GM18499 (cell line): Measurements from ENCODE around the gene SCAPER.
"Not testable (repeated sequence)": the region's sequence is repeated elsewhere in the genome, so short reads cannot be mapped to it uniquely, and the experiment has no call there.

ENCODE experiments used
- ATAC-seq: cut with Tn5 transposase; IDR thresholded peaks from one replicate; pipeline ENCODE4 v1.9.1; 2021; ENCODE audit warnings: moderate number of reproducible peaks; ENCODE audit not compliant: insufficient read depth, unreplicated experiment

SCAPER gene

DNA sequence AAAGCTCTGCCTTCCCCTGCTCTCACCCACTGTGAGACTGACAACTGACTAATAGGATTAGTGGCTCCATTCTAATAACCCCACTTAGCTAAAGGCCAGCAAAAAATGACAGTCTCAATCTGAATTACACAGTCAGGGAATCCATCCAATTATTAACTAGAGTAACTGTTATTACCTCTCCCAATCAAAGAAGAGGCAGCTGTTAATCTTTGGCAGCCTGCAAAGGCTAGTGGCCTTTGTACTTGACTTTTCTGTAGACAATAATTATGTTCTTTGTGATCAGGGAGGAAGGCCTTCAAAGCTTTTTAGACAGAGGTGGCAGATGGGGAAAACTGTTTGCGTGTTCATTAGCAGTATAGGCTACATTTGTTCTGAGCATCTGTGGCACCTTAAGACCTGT lies 390.9 kb downstream of the SCAPER start:
- no peak for ATAC-seq

GRCh38 chr15:76512971-76513370 lies 392.2 kb downstream of the SCAPER start:
- ATAC-seq = no peak

GRCh38 chr15:76510663-76511062 lies 394.5 kb downstream of the SCAPER start:
- ATAC-seq = not testable (repeated sequence)

DNA sequence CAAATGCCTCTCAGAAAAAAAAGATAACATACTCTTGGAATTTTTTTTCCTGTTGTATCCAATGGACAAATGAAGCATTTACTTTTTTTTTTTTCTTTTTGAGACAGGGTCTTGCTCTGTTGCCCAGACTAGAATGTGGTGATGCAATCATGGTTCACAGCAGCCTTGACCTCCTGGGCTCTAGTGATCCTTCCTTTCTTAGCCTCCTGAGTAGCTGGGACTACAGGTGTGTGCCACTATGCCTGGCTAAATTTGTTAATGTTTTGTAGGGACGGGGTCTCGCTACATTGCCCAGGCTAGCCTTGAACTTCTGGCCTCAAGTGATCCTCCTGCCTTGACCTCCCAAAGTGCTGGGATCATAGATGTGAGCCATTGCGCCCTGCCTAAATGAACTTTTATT lies 401.3 kb downstream of the SCAPER start:
- no peak for ATAC-seq

- no peak for ATAC-seq
These were observed 402.0 kb downstream of the SCAPER start for GRCh38 chr15:76503121-76503520.

GRCh38 chr15:76502678-76503077 lies 402.5 kb downstream of the SCAPER start:
- no peak for ATAC-seq

GRCh38 chr15:76502185-76502584 lies 403.0 kb downstream of the SCAPER start:
- ATAC-seq = not testable (repeated sequence)

DNA sequence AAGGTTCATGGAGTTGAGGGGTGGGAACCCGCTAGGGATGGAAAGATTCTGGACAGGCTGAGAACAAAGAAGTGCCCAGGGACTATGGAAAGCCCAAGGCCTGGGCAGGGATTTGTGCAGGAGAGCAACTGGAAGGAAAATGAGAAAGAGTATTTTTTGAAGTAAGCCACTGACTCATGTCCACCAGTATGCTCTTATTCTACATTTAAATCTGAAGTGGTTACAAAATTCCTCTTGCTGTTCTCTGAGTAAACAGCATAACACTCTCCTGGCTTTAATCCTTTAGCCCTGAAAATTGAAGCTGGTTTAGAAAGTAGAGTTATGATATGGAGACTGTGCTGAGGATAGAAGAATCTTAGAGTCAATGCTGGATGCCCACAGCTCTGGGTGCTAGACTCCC lies 403.4 kb downstream of the SCAPER start:
- no peak for ATAC-seq

- no peak for ATAC-seq
These were observed 404.1 kb downstream of the SCAPER start for GRCh38 chr15:76501011-76501410.

DNA sequence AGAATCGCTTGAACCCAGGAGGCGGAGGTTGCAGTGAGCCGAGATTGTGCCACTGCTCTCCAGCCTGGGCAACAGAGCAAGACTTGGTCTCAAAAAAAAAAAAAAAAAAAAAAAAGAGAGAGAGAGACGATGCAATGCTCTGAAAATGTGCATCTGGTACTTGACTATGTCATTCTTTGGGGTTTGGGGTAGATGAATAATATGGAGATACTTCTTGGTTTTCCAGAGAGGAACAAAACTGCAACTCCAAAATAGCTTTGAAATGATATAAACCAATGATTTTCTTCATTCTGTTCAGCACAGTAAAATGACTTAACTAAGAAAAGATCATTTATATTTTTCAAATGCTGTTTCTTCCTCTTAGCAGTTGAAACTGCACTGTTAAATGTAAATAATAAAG lies 409.7 kb downstream of the SCAPER start:
- ATAC-seq = no peak

DNA sequence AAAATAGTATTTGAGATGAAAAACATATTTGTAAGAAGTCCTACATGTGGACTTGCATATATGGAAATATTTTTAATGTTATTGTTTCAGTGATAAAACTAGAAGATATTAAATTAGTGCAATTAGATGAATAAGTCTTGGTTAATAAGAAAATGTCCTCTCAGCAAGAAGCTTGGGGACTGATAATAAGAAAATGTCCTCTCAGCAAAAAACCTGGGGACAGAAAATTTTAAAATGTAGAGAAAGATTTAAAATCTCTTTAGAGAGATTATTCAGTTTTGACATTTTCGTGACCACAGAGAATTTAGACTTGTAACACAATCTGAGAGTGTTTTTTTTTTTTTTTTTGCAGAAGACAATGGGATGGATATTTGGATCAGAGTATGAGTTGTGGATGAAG lies 412.6 kb downstream of the SCAPER start:
- no peak for ATAC-seq

DNA sequence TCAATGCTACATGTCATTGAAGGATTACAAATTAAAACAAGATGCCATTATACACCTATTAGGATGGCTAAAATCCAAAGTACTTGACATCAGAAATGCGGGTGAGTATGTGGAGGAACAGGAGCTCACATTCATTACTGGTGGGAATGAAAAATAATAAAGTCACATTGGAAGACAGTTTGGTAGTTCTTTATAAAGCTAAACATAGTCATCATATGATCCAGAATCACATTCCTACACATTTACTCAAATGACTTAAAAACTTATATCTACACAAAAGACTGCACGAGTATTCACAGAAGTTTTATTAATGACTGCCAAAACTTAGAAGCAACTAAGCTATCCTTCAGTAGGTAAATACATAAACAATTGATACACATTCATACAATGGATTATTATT lies 421.4 kb downstream of the SCAPER start:
- no peak for ATAC-seq

GRCh38 chr15:76483018-76483417 lies 422.1 kb downstream of the SCAPER start:
- no peak for ATAC-seq

- ATAC-seq = no peak
These were observed 424.9 kb downstream of the SCAPER start for GRCh38 chr15:76480267-76480666.

GRCh38 chr15:76470691-76471090 lies 434.4 kb downstream of the SCAPER start:
- no peak for ATAC-seq

DNA sequence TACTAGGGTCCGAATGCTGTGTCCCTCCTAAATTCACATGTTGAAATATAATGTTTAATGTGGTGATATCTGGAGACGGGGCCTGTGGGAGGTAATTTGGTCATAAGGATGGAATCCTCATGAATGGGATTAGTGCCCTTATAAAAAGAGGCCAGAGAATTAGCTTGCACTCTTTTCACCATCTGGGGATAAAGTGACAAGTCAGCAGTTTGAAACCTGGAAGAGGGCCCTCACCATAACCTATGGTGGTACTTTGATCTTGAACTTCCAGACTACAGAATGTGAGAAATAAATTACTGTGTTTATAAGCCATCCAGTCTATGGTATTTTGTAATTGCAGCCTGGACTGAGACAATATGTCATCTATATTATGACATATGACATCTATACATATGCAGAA lies 436.4 kb downstream of the SCAPER start:
- no peak for ATAC-seq

- ATAC-seq = no peak
These were observed 438.0 kb downstream of the SCAPER start for GRCh38 chr15:76467136-76467535.

DNA sequence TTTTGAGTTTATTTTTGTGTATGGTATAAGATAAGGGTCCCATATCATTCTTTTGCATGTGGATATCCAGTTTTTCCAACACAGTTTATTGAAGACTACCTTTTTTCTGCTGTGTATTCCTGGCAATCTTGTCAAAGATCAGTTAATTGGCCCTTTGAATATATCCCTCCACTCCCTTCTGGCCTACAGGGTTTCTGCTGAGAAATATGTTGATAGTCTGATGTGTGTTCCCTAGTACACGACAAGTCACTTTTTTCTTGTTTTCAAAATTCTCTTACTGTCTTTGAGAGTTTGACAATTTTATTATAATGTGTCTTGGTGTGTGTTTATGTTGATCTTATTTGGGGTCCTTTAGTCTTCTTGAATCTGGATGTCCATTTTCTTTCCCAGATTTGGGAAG lies 439.4 kb downstream of the SCAPER start:
- no peak for ATAC-seq

DNA sequence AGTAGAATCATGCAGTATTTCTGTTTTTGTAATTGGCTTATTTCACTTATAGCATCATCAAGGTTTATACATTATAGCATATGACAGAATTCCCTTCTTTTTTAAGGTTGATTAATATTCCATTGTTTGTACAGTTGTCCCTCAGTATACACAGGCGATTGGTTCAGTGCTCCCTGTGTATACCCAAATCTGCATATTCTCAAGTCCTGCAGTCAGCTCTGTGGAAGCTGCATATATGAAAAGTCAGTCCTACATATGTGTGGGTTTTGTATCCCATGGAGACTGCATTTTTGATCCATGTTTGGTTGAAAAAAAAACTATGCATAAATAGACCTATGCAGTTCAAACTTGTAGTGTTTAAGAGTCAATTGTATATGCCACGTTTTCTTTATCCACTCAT lies 440.9 kb downstream of the SCAPER start:
- no peak for ATAC-seq

GRCh38 chr15:76460871-76461270 lies 444.3 kb downstream of the SCAPER start:
- no peak for ATAC-seq

GRCh38 chr15:76460347-76460746 lies 444.8 kb downstream of the SCAPER start:
- ATAC-seq = no peak

DNA sequence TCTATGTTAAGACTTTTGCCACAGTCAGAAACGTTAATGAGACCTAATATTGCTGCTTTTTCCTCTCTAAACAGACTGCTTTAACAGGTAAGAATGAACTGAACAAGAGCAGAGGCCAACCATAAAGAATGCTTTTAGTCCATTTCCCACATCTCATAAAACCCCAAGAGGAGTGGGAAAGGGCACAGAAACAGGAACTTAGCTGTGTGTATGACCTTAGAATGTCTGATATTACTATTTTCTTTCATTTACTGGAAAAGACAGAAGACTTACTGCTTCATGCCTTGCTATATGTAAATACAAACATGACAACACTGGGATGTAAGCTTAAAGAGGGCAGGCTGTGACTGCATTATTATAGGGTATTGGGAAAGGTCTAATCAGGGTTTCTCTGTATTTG lies 453.6 kb downstream of the SCAPER start:
- ATAC-seq = no peak

GRCh38 chr15:76449455-76449854 lies 455.7 kb downstream of the SCAPER start:
- no peak for ATAC-seq
